Measurements from ENCODE around the gene TAF5L. TPM values are rescaled to one million over a fixed set of nuclear protein-coding genes. Genes with fewer than 3 reads are reported as not detected.

Gene TAF5L
- total and polyA plus RNA-seq, 9 donors = 8.7 to 13.7 (median 11.8) TPM

DNA sequence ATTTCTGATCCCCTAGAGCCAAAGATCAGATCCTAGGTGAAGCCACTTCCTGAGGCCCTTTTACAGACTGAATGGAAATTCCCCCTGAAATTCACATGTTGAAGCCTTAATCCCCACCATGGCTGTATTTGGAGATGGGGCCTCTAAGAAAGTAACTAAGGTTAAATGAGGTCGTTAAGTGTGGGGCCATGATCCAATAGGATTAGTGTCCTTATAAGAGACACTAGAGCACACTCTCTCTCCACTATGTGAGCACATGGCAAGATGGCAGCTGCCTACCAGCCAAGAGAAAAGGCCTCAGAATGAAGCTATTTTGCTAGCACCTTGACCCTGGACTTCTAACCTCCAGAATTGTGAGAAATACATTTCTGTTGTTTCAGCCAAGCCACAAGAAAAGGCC, 81.3 kb downstream of the TAF5L start:
- no CpG with 5 or more reads among the region's 1 CpG for WGBS (ENCODE audit: insufficient coverage)
- Histone ChIP-seq H3K4me3 (ENCODE audit: low read length) (no peak overlapping the region), H3K27me3 (ENCODE audit: control insufficient read depth, insufficient read depth, low read length) (no peaks in the 10 kb centered on the region), H3K36me3 (ENCODE audit: control insufficient read depth, insufficient read depth, low read length) (peaks cover 44% of the 10 kb centered on the region), H3K4me1 (ENCODE audit: control insufficient read depth, insufficient read depth, low read length) (no peaks in the 10 kb centered on the region), H3K27ac (ENCODE audit: low read length) (no peak overlapping the region), H3K9me3 (replicated peaks; ENCODE audit: control insufficient read depth, low read depth, low read length) (no peaks in the 10 kb centered on the region)
- no peak for DNase-seq

Other genes with a start within 250 kb of the TAF5L start
- 2,334 TPM for gene ACTA1, start 192.0 kb downstream of the TAF5L start, total RNA-seq
- gene ACTA1, start 192.0 kb downstream of the TAF5L start, polyA plus RNA-seq (ENCODE audit: insufficient read depth in 1 of 8, insufficient read length in 8 of 8, low replicate concordance in 1 of 8) = over 10,000 TPM in 3 of 8 donors, 1,000 to 10,000 TPM in 5; 3,829 to 11,725 (median 9,016) TPM
- 33.3 TPM for gene NUP133, start 117.8 kb downstream of the TAF5L start, total RNA-seq
- 10 to 100 TPM; 22.9 to 31.2 (median 27.1) TPM for gene NUP133, start 117.8 kb downstream of the TAF5L start, polyA plus RNA-seq (ENCODE audit: insufficient read depth in 1 of 8, insufficient read length in 8 of 8, low replicate concordance in 1 of 8)
- gene ABCB10, start 67.4 kb downstream of the TAF5L start, total RNA-seq = 13.8 TPM
- gene ABCB10, start 67.4 kb downstream of the TAF5L start, polyA plus RNA-seq (ENCODE audit: insufficient read depth in 1 of 8, insufficient read length in 8 of 8, low replicate concordance in 1 of 8) = 10 to 100 TPM; 13.5 to 17.3 (median 14.8) TPM
- 6.0 TPM for gene URB2, start 125 bp upstream of the TAF5L start, total RNA-seq
- gene URB2, start 125 bp upstream of the TAF5L start, polyA plus RNA-seq (ENCODE audit: insufficient read depth in 1 of 8, insufficient read length in 8 of 8, low replicate concordance in 1 of 8) = 1 to 10 TPM; 5.1 to 8.0 (median 5.7) TPM